NCI-H526 (cell line): Measurements from ENCODE around the gene VAV2.

Source experiments
- DNase-seq, 2 experiments: peaks; one replicate each; lab custom pipeline; 2025; lab: John Stamatoyannopoulos, UW

The VAV2 gene

DNA sequence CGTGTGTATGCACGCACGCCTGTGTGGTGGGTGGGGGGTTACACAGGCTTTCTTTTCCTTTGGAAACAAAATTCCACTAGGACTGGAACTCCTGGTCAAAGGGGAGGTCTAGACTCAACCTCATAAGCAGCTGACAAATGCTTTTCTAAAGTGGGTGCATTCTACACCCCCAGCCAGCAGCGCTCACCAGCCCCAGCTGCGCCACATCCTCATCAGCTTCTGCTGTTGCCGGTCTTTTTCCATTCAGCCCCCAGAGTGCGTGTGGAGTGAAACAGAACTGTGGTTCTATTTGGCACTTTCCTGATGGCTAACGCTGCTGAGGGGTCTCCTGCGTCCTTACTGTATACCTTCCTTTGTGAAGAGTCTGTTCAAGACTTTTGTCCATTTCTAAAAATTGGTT lies 176.3 kb downstream of the VAV2 start:
- DNase-seq = no peak

DNA sequence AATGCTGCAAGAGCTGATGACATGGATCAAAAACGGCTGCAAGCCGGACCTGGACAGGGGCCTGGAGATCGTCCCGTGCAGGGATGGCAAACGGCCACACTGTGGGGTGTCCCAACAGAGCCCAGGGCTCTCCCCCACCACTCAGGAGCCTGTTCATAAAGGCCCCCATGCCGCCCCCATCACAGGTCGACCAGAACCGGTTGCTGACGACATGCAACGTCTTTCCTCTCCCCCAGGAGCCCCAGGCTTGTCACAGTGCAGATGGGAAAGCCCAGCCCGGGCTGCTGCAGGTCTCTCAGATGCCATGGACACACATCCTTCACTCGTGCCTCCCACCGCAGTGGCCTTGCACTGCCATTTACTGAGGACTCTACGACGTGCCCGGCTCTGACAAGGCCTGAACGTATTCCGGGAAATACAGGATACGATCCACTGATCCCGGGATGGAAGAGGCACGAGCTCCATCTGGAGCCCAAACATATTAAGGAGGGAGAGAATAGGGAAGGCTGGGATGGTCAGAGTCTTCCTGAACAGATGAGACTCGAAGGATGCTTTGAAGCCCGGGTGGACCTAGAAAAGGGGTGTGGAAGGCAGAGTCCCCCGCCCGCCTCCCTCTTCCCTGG lies 177.4 kb downstream of the VAV2 start:
- DNase-seq = no peak

DNA sequence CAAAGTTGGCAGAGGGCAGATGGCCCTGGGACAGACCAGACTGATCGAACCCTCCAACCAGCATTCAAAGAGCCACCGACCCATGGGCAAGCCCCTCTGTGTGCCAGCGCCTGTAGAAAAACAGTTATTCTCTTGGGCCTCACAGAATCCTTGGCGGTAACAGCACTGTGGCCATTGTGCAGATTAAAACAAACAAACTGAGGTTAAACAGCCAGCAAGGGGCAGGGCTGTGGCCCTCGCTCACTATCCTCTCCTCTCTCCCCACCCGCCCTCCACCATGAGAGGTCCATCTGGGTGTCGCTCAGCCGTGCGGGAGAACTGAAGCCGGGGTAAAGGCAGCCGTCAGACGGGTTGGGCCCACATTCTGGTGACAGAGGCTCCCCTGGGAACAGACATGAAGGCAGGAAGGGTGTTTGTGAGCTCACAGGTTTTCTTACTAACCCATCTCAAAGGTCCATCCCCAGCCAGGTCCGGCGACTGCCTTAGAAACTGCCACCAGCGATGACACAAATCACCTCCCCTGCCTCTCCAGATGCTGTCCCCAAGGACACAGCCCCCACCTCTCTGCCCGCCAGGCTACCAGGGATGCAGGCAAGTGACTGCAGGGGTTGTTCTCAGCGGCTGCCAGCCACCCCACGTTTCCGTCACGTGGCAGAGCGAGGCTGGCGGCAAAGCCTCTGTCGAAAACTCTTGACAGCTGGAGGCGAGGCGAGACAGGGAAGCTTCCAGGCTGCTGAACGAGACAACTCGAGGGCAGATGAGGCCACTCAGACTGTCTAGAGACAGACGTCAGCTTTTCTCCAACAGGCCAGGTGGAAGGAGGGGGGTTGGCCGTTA lies 178.2 kb downstream of the VAV2 start:
- DNase-seq = no peak

DNA sequence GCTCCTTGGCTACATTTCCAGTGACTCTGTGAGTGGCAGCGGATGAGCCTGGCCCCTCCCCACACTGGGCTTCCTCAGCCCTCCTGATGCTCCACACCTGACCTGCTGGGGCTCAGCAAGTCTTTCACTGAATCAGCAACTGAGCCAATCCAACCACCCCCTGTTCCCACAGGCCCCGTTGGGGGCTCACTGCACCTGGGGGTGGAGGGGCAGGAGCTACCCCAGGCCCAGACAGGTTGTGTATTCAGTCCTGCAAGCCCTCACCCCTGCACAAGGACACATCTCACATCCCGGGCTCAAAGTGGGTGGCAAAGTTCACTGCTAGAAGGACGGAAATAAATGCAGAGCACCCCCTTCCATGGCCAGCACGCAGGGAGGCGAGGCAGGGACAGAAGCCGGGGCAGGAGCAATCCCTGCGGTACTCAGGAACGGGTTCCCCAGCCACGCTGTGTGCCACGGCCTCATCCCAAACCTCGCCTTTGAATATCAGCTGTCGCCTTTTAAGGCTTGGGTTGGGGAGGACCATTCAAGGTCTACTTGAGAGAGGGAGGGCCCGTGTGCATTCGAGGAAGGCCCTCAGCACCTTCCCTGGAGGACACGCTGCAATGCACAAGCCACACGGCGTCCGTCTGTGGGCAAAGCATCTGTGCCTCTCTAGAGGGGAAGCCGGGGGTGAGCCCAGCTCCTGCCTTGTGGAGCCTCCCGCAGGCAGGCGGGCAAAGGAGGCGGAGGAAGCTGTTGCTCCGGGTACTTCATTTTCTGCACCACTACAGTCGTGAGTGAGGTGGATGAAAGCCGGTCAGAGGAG lies 179.0 kb downstream of the VAV2 start:
- DNase-seq = no peak

DNA sequence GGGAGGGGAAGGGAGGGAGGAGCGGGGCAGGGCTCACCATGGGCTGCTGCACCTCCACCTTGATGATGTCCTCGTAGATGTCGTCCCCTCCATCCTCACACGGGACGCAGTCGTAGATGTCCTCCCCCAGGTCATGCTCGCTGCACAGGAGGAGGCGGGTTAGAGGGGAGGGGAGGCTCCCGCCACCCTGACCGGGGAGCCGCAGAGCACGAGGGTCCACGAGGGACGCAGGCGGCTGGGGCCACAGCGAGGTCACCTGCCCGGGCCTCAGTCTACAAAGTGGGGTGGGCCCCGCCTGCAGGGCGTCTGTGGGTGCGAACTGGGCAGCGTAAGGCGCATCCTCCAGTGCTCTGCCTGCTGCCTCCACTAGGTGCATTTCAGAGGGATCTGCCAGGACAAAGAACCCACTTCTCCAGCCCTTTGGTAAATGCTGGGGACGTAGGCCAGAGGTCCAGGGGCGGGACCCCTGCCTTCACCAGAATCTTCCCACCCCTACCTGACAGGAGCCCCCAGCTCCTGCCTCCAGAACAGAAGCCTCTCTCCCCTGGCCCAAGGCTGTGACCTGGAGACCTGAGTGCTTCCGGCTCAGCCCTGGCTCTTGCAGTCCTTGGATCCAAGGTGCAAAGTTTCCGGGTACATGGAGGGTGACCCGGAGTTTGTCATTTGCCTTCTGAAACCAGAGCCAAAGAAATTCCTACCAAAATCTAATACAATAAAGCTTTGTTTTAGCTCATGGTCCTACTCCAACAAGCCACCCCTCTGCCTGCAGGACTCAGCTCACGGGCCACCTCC lies 179.9 kb downstream of the VAV2 start:
- no peak for DNase-seq

DNA sequence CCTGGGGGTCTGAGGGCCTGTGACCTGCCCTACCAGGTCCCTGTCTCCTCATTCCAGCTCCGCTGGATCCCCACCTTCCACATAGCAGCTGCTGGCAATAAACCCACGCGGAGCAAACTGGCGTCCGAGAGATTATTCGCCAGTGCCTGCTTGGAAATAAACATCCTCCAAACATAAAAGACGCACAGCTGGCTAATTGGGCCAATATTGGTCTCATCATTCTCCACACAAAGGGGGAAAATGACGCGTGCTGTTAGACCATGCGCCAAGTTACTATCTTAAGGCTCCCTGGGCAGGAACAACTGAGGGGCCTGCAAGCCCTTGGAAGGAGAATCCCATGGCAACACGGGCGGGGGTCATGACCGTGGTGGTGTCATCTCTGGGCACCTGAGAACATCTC lies 180.7 kb downstream of the VAV2 start:
- DNase-seq = no peak

DNA sequence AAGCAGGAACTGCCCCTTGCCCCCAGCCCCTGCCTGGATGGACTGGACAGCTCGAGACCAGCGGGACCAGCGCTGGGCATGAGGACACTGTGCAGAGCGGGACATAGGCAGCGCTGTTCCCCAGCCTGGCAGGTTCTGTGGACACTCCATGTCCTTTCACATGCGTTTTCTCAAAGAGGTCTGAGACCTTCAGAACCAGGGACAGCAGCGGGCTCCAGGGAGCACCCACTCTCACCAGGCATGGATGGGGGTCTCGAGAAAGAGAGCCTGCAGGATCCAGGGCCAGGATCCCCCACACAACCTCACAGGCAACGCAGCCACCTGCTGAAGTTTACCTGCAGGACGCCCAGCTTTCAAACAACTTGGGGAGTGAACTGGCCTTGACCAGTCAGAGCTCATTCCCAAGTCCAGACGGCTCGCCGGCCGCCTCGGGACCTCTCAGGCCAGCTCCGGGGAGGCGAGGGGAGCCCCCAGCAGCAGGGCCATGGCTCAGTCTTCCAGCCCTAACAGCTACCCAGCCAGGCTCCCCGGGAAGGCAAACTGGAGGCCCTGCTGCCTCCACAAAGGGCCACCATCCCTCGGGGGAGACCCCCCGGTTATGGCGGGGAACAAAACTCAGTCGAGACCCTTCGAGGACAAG lies 181.4 kb downstream of the VAV2 start:
- no peak for DNase-seq

DNA sequence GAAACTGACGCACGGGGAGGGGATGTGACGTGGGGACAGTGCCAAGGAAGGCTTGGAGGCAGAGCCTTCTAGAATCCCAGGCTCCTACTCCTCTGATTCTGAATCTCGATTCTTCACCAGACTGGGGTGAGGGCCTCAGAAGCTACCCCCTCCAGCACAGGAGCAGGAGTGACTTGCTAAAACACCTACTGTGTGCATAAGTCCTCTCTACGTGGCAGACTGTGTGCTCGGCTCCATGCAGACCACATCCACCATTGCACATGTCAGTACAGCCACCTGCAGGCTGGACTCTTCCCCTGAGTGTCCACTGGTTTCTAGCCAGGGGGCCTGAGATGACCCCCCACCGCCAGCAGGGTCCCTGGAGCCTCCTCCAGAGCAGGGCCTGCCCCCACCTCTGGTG lies 182.8 kb downstream of the VAV2 start:
- no peak for DNase-seq

DNA sequence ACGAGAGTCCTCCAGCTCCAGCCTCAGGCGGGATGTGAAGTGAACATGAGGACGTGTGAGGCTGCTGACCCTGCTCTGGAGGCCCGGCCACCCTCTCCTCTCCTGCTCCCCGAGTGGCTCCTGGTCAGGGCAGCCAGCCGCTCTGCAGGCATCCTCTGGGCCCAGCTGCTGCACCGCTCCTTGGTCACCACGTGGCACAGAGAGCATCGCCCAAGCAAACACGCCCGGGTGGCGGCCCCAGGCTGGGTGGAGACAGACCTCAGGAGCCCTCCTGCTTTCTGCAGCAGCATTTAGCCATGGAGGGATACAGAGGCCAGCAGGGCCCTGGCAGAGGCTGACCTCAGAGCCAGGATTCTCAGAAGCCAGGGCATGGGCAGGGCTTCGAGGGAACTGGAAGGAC lies 184.3 kb downstream of the VAV2 start:
- DNase-seq = no peak

DNA sequence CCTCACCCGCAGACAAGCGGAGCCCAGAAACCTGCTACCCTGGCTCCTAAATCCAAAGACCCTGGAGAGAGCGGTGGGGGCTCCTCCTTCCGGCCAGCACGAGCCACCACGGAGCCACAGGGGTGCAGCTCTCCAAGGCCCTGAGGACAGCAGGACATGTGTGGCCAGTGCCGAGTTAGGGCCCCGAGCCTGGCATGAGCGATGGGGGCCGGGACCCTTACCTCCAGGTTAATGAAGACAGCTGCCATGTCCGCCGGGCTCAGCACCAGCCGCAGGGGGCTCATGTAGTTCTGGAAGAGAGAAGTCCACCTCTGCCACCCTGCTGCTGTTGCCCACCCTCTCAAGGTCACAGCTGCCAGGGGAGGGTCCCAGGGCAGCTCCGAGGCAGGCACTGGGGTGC lies 185.1 kb downstream of the VAV2 start:
- DNase-seq = no peak

DNA sequence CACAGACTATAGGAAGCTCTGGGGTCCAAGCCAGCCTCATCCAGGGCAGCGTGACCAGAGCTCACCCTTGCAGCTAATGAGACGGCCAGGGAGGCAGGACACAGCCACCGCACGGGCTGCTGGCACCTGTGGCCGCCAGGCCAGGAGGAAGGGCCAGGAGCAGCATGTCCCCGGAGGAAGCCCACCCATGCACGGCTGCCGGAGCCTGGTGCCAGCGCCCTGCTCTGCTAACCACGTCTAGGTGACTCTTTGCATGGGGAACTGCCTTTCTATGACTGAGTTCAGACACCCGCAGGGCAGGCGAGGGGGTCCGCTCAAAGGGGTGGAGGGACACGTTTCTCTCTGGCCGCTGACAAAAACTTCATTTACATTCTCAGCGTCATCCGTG lies 185.5 kb downstream of the VAV2 start:
- DNase-seq = no peak

DNA sequence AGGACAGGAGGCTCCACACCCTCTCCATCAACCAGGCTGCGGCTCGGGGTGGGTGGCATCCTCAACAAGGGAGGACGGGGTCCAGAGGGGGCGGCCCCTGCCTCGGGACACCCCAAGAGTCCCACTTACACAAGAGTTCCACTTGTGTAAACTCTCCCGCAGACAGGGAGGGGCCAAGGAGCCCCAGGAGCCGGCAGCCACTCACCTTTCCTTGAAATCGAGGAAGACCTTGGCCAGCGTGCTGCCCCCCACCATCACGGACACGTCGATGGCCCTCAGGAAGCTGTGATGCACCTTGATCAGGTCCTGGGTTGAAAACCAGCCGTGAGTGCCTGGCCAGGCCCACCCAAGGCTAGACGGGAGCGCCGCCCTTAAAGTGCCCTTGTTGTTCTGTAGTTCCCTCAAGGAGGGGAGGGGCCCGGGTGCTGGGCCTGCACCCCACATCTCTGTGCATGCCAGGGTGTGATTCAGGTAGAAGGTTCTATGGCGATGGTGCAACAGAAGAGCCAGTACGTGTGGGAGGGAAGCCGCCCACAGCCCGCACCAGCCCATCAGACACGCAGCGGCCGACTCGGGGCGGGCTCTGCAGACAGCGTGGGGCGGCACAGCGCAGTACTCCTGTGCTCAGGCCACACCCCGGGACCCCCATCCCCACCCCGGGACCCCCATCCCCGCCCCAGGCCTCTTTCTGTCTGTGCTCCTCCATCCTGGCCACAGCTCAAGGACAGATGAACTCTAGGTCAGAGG lies 186.1 kb downstream of the VAV2 start:
- no peak for DNase-seq

DNA sequence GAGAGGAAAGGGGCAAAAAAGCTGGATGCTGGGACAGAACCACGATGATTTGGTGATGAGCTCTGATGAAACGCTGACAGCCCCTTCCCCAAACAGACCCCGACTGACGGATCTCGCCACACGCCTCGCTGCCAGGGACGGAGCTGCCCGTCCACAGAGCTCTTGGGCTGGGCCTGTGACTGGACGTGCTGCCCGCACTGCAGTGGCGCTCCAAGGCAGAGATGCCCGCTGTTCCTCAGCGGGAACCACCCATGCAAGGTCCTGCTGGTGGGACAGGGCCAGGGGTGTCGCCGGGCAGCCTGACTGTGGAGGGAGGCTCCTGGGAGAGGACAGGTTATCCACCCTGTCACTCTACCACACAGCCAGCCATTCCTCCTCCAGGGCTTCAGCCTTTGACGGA lies 187.9 kb downstream of the VAV2 start:
- no peak for DNase-seq

DNA sequence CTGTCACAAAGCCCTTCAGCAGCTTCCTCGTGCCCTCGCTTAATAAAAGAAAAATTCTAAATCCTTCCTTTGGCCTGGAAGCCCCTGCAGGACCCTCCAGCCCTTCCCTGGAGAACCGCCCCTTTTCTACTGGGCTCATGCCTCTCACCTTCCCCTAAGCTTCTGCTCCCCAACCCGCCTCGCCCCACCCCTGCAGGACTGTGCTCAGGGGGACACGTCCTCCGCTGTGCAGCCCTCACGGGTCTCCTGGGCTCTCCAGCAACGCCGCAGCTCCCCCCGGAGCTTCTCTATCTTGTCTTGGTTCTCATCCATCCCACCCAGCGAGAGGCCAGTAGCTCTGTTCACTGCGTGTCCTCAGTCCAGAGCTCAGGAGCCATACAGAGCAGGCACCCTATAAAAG lies 188.4 kb downstream of the VAV2 start:
- DNase-seq = no peak

DNA sequence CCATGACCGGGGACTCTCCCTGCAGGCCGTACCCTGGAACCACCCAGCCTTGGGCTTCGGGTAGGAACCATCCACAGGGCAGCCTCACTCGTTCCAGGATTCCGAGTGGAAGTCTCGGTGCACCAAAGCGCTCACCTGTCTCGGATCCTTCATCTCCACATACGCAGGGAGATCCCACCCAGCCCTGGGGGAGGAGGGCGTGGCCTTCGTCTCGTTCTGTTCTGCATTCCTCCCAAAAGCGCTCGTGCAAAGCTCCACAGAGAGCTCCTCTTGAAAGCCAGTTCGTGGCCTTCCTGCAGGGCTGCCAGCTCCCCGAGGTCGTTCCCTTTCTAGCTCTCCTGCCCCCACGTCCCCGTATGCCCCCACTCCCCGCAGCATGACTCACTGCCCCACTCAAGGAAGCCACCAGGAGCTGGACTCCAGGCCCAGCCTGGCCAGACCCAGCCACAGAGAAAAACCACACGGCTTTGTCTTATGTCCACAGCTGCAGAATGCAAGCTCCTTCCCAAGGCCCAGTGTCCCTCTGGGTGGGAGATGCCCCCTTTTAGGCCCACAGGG lies 189.0 kb downstream of the VAV2 start:
- DNase-seq = no peak

DNA sequence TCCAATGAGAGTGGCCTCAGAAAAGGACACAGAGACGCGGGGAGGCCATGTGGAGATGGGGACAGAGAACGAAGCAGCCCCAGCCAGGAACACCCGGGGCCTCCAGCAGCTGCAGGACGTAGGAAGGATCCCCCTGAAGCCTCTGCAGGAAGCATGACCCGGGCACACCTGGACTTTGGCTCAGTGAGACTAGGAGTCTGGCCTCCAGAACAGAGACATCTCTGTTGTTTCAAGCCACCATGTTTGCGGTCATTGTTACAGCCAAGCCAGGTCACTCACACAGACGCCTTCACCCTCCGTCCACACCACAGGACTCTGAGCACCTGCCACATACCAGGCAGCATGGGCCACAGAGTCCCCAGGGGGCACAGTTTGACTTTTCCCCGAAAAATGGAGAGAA lies 190.4 kb downstream of the VAV2 start:
- DNase-seq = no peak

DNA sequence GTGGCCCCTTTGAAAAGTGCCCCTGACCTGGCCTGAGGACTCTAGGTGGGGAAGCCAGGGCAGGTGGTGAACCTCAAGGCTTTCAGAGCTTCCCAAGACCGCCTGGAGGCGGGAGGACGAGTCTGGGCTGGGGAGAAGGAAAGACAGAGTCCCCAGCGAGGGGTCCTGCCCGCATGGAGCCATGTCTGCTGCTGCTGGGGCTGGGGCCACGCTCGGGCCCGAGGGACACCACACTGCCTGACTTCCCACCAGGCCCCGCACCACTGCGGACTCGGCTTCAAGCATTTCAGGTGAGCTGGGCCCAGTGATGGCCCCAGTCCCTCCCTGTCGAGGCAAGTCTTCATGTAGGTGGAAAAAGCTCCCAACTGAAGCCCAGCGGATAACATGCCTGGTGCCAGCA lies 191.9 kb downstream of the VAV2 start:
- DNase-seq = no peak

DNA sequence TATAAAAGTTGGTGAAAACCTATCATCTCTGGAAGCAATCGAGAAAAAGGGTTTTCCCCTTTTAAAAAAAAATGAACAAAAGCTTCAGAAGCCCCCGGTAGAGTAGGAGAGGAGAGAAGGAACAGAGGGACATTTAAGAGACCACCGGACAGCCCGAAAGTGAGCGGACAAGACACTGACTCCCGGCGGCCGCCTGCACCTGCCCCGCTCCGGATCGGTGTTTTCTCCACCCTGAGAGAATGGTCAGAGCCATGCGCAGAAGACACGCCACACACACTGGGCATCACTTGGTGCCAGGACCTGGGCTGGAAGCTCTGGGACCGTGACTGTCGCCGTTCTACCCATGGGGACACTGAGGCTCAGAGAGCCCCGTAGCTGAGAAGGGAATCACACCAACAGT lies 192.4 kb downstream of the VAV2 start:
- DNase-seq = no peak

DNA sequence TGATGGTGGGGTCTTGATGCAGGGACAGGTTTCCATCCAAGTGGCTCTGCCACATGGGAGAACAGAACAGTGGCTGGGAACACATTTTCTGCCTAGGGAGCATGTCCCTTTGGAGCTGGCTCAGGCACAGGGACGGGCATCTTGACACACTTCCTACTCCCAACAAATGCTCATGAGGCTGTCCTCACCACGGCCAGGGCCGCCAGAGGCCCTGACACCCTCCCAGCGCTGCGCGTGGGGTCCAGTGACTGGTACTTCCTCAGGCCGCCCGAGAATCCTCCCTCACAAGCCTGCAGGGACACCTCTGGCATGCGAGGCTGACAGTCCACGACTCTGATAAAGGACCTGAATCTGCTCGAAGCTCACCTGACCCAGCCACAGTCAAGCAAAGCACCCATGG lies 193.0 kb downstream of the VAV2 start:
- DNase-seq = no peak

DNA sequence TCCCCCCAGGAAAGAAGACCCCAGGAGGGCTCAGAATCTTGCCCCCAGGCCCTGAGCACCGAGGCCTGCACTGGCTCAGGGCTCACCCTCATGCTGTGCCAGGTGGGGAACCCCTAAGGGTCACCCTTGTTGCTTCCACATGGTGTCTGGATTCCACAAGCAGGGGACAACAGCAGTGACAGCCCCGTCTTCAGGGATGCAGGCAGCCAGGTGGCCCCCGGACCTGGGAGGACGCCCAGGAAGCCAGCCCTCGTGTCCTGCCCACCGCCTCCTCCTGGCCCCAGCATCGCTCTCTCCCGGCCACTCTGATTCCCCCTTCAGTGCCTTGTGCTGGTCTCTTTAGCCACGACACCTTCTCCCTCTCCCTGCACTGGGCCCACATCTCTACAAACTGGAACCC lies 194.0 kb downstream of the VAV2 start:
- DNase-seq = no peak
